Measurements from ENCODE around the gene NRXN2. TPM values are rescaled to one million over a fixed set of nuclear protein-coding genes. Genes with fewer than 3 reads are reported as not detected.
"Not testable (repeated sequence)": the region's sequence is repeated elsewhere in the genome, so short reads cannot be mapped to it uniquely, and the experiment has no call there.

NRXN2 gene
- total RNA-seq, 1 donor, result 0.73 TPM

DNA sequence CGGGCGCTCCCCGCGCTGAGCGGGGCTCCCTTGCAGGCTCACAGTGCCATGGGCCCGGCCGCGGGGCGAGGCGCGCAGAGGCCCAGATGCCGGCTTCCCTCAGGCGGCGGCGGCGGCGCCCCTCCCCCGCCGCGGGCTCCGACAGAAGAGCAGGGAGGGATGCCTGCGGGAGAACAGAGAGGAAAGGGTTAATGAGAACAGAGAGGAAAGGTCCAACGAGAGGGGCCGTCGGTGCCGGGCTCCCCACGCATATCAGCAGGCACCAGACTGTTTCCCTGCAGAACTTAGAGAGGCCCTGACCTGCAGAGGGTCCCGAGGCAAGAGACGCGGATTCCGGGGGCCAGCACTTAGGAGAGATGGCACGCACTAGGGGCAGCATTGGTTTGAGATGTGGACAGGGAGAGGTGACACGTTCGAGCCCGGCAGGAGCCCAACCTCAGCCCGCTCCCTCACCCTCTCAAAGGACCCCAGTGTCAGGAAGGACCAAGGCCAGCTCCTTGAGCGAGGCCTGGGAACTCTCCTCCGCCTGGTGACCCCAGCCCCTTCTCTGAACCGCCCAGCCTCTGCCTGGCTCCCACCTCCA is 9.1 kb downstream of the NRXN2 start:
- Histone ChIP-seq H3K4me1 (ENCODE audit: insufficient read depth, low read length) (peaks cover 11% of the 10 kb centered on the region), H3K4me3 (ENCODE audit: low read length) (no peak overlapping the region), H3K9me3 (ENCODE audit: low read depth, low read length) (no peaks in the 10 kb centered on the region), H3K27me3 (ENCODE audit: insufficient read depth, low read length) (peaks cover 53% of the 10 kb centered on the region)

- Histone ChIP-seq H3K4me3 (ENCODE audit: low read length) (no peak overlapping the region), H3K9me3 (ENCODE audit: low read depth, low read length) (no peaks in the 10 kb centered on the region), H3K27me3 (ENCODE audit: insufficient read depth, low read length) (peaks cover 58% of the 10 kb centered on the region), H3K4me1 (ENCODE audit: insufficient read depth, low read length) (peaks cover 11% of the 10 kb centered on the region)
These were observed 9.8 kb downstream of the NRXN2 start for GRCh38 chr11:64713016-64713707.

DNA sequence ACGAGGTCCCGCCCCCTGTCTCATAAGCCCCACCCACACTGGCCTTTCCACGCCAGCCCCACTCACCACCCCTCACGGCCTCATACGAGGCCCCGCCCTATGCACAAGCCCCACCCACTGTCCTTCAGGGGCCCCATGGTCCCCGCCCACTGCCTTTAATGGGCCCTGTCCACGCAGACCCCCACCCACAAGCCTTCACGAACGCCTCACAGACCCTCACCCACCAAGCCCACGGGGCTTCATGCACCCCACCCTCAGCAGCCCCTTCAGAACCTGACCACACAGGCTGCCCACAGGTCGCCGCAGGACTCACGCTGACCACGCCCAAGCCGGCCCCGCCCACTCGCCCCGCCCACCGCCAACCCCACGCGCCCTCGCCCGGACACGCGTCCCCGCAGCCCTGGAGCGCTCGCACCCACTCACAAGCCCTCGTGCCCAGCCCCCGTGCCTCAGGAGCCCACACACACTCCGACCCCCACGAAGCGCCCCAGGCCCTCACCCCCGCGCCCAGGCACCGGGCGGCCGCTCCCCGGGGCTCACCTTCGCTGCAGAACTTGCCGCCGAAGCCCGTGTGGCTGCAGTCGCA is 10.5 kb downstream of the NRXN2 start:
- Histone ChIP-seq H3K9me3 (ENCODE audit: low read depth, low read length) (no peaks in the 10 kb centered on the region), H3K4me1 (ENCODE audit: insufficient read depth, low read length) (peaks cover 11% of the 10 kb centered on the region), H3K4me3 (ENCODE audit: low read length) (no peak overlapping the region), H3K27me3 (ENCODE audit: insufficient read depth, low read length) (peaks cover 60% of the 10 kb centered on the region)

- Histone ChIP-seq H3K27me3 (ENCODE audit: insufficient read depth, low read length) (peaks cover 60% of the 10 kb centered on the region), H3K4me1 (ENCODE audit: insufficient read depth, low read length) (peaks cover 11% of the 10 kb centered on the region), H3K4me3 (ENCODE audit: low read length) (no peak overlapping the region), H3K9me3 (ENCODE audit: low read depth, low read length) (no peaks in the 10 kb centered on the region)
These were observed 11.0 kb downstream of the NRXN2 start for GRCh38 chr11:64711956-64712362.

DNA sequence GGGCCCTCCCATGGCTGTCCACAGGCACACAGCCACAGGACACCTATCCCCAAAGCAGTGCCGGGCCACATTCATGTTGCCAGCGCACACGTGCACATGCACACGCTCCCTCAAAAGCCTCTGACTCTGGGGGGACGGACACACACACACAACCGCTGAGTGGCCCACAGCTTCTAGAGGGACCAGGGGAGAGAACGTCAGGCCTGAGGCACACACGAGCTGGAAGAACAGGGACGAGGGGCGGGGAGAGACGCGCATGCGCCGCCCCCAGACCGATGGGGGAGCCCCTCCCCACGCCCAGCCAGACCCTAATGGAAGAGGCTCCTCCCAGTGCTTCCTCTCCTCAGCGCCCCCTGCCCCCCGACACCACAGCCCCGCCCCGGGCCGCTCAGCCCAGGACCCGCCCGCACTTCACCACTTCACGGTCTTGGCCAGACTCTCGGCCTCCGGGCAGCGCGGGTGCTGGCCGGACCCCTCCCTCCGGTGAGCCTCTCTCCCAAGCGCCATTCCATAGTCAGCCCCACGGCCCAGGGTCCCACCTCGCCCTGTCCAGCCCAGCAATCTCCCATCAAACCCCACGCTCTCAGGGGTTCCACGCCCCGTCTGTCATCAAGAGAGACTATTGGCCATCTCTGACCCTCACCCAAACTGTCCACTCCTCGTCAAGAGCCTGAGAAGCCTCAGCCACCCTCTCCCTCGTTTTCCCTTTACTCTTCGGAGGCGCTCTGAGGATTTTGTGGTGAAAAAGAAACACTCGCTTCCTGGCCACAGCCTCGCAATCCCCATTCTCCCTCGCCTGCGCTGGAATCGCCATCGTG is 11.7 kb downstream of the NRXN2 start:
- peaks cover 11% of the 10 kb centered on the region for H3K4me1 ChIP-seq (ENCODE audit: insufficient read depth, low read length)
- no peak overlapping the region for H3K4me3 ChIP-seq (ENCODE audit: low read length)
- no peaks in the 10 kb centered on the region for H3K9me3 ChIP-seq (ENCODE audit: low read depth, low read length)
- H3K27me3 ChIP-seq (ENCODE audit: insufficient read depth, low read length), result peaks cover 60% of the 10 kb centered on the region

- H3K4me3 ChIP-seq (ENCODE audit: low read length), result no peak overlapping the region
- H3K27me3 ChIP-seq (ENCODE audit: insufficient read depth, low read length), result peaks cover 58% of the 10 kb centered on the region
- H3K4me1 ChIP-seq (ENCODE audit: insufficient read depth, low read length), result peaks cover 11% of the 10 kb centered on the region
- no peaks in the 10 kb centered on the region for H3K9me3 ChIP-seq (ENCODE audit: low read depth, low read length)
These were observed 12.4 kb downstream of the NRXN2 start for GRCh38 chr11:64710418-64711137.

DNA sequence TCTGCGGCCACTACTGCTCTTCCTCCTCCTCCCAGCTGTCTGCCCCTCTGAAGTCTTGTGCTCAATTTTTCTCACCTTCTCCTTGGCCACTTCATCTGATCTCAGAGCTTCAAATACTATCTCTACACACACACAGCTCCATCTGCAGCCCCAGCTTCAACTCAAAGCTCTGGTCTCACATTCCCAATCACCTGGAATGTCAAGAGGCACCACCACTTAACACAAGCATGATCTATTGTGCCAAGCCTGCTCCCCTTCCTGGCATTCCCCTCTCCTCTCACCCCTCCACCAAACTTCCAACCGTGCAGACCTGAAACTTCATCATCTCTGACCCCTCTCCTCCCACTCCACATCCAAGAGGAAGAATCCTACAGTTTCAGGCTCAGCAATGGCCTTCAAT is 17.5 kb downstream of the NRXN2 start:
- no peaks in the 10 kb centered on the region for H3K4me1 ChIP-seq (ENCODE audit: insufficient read depth, low read length)
- H3K27me3 ChIP-seq (ENCODE audit: insufficient read depth, low read length), result peaks cover 22% of the 10 kb centered on the region
- no peak overlapping the region for H3K4me3 ChIP-seq (ENCODE audit: low read length)
- H3K9me3 ChIP-seq (ENCODE audit: low read depth, low read length), result no peaks in the 10 kb centered on the region

DNA sequence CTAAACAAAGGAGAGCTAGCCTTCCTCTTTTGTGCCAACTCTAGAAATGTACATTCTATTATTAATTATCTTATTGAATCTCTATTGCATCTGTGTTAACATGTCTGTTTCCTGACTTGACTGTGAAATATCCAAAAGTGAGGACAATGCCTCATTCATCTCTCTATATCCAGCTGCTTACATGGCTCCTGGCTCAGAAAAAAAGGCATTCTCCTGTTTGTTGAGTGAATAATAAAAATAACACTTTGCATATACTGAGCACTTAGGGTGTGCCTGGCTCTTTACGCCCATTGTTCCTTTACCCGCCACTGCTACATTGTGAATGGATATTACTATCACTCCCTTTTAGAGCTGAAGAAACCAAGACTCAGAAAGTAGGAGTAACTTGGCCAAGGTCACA is 19.9 kb downstream of the NRXN2 start:
- Histone ChIP-seq H3K4me3 (ENCODE audit: low read length) (no peak overlapping the region), H3K9me3 (ENCODE audit: low read depth, low read length) (no peaks in the 10 kb centered on the region), H3K4me1 (ENCODE audit: insufficient read depth, low read length) (no peaks in the 10 kb centered on the region), H3K27me3 (ENCODE audit: insufficient read depth, low read length) (peaks cover 3% of the 10 kb centered on the region)

DNA sequence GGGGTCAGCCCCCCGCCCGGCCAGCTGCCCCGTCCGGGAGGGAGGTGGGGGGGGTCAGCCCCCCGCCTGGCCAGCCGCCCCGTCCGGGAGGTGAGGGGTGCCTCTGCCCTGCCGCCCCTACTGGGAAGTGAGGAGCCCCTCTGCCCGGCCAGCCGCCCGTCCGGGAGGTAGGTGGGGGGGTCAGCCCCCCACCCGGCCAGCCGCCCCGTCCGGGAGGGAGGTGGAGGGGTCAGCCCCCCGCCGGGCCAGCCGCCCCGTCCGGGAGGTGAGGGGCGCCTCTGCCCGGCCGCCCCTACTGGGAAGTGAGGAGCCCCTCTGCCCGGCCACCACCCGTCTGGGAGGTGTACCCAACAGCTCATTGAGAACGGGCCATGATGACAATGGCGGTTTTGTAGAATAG is 21.0 kb downstream of the NRXN2 start:
- H3K4me3 ChIP-seq (ENCODE audit: low read length); H3K9me3 ChIP-seq (ENCODE audit: low read depth, low read length); H3K27me3 ChIP-seq (ENCODE audit: insufficient read depth, low read length); H3K4me1 ChIP-seq (ENCODE audit: insufficient read depth, low read length): not testable (repeated sequence)

GRCh38 chr11:64698427-64698826 is 24.6 kb downstream of the NRXN2 start:
- no peaks in the 10 kb centered on the region for H3K9me3 ChIP-seq (ENCODE audit: low read depth, low read length)
- no peaks in the 10 kb centered on the region for H3K4me1 ChIP-seq (ENCODE audit: insufficient read depth, low read length)
- no peak overlapping the region for H3K4me3 ChIP-seq (ENCODE audit: low read length)
- H3K27me3 ChIP-seq (ENCODE audit: insufficient read depth, low read length), result peaks cover 2% of the 10 kb centered on the region

DNA sequence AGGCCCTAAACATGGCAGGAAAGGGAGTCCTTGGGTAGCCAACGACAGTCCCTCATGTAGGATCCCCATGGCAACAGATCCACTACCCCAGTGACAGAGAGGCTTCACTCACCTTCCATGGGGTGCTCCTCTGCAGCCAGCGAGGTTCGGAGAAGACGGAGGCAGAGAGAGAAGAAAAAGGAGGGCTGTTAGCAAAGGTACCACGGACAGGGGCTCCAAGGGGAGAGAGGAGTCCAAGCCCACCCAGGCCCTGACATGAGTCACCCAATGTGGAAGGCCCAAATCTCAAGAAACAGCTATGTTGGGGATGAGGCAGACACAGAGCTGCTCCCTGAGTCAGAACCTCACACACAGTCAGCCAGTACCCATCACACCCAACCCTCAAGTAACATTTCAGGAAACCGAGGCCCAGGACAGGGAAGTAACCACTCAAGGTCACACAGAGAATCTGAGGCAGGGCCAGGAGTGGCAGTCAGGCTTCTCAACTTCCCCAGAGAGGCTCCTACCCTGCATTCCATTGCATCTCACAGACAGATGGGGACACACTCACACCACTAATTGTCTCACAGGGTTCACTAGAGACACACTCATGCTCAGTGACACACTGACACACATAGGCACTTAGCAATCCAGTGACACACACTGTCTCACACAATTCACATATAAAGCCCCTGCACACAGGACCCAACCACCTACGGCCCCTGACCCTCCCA is 25.2 kb downstream of the NRXN2 start:
- Histone ChIP-seq H3K27me3 (ENCODE audit: insufficient read depth, low read length) (peaks cover 5% of the 10 kb centered on the region), H3K4me1 (ENCODE audit: insufficient read depth, low read length) (no peaks in the 10 kb centered on the region), H3K4me3 (ENCODE audit: low read length) (no peak overlapping the region)

GRCh38 chr11:64696045-64696444 is 27.0 kb downstream of the NRXN2 start:
- no peaks in the 10 kb centered on the region for H3K9me3 ChIP-seq (ENCODE audit: low read depth, low read length)
- H3K27me3 ChIP-seq (ENCODE audit: insufficient read depth, low read length), result peaks cover 5% of the 10 kb centered on the region
- no peaks in the 10 kb centered on the region for H3K4me1 ChIP-seq (ENCODE audit: insufficient read depth, low read length)
- no peak overlapping the region for H3K4me3 ChIP-seq (ENCODE audit: low read length)

More for the DNA sequence above, 25.2 kb downstream of the NRXN2 start:
- H3K9me3 ChIP-seq (ENCODE audit: low read depth, low read length), result no peaks in the 10 kb centered on the region

- H3K4me3 ChIP-seq (ENCODE audit: low read length), result no peak overlapping the region
- H3K27me3 ChIP-seq (ENCODE audit: insufficient read depth, low read length), result peaks cover 5% of the 10 kb centered on the region
- H3K4me1 ChIP-seq (ENCODE audit: insufficient read depth, low read length), result no peaks in the 10 kb centered on the region
- no peaks in the 10 kb centered on the region for H3K9me3 ChIP-seq (ENCODE audit: low read depth, low read length)
These were observed 27.4 kb downstream of the NRXN2 start for GRCh38 chr11:64695548-64695947.

DNA sequence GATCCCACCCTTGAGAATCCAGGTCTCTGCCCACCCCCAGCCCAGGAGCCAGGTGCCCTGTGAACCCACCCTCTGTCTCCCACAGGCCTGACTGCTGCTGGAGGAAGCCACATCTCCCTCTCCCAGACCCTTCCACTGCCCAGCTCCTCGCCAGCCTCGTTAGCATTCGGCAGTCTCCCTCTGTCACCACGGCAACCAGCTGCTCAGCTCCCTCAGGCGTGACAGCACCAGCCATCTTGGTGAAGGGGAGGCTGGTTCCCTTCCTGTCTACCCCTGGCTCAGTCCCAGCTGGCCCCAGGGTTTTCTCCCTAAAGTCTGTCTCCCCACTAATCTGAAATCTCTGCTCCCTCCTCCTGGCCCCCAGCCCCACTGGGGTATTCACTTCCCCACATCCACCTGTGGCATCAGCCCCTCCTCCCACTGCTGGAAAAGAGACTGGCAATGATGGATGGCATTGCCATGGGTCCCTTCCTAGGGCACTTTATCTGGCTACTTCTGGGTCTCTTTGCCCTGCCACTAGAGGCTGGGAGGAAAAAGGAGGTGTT is 28.1 kb downstream of the NRXN2 start:
- Histone ChIP-seq H3K9me3 (ENCODE audit: low read depth, low read length) (no peaks in the 10 kb centered on the region), H3K27me3 (ENCODE audit: insufficient read depth, low read length) (peaks cover 5% of the 10 kb centered on the region), H3K4me1 (ENCODE audit: insufficient read depth, low read length) (no peaks in the 10 kb centered on the region), H3K4me3 (ENCODE audit: low read length) (no peak overlapping the region)

Measured in mononuclear cell (primary cell).